ENCODE results near the gene PCBP2.

PCBP2 gene

DNA sequence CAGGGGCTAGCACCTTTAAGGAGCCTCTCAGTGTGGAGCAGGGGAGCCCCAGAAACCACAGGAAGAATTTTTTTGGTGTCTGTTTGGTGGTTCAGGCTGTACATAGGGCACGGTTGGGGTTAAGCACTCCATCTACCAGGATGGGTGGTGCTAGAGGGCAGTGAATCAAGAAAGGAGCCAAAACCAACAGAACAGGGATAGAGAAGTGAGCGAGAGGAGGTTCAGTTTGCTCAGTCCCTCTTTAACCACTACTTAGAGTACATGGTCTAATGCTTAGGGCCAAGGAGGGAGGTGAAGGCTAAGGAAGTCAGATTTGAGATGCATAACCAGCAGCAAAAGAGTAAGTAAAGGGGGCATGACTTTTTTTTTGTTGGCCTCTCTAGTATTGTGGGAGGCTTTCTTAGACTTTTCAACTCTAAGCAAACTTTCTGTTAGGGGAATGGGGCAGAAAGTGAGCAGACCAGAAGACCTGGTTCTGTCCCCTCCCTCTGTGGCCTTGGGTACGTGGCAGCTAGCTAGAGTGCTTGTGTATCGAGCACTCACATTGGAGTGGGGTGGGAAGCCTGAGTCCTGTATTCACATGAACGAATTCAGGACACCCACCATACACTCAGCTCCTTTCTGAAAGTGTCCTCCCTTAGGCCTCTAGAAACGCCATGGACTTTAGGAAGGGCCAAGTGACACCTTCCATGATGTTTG, 62.0 kb downstream of the PCBP2 start:
- no peak for DNase-seq

DNA sequence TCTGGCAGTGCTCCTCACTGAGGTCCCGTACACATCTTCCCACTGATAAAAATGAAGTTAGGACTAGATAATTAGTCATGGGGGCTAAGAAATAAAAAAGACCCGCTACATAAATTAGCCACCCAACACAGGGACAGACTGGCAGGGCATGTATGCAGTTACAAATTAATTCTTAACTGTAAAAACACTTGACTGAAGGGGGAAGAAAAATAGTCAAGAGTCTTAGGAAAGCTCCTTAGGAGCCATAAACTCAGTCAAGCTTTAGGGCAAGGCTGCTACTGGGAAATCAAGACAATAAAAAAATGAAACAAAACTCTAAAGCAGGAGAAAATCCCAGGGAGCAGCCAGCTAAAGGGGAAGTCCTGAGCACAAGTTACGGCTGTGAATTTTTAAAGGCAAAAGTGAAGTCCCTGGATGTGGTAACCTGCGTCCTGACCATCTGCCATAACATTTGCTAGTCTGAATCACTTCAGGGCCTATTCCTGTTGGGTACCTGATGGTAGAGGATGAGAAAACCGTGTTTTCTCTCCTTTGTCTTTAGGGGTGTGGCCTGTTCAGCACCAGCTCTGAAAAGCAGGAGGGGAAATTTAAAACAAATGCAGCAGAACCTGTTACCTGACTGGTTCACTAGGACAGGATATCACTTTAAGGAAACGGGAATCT, 62.9 kb downstream of the PCBP2 start:
- no peak for DNase-seq

DNA sequence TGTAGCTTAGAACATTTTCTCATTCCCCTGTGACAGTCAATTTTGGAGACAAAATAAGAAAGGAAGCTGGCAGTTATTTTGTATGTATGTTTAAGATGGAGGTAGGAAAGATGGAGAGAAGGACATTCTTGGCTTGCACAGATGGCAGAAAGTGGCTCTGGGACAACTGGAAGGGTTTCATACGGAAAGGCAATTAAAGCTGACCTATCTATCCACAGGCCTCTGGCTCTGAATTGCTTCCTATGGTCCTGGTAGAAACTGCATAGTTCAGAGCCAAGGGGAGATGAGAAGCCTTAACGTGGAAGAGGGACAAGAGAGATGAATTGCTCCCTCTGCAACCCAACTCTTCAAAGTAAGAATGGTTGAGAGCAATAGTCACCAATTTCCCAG, 63.4 kb downstream of the PCBP2 start:
- no peak for DNase-seq

DNA sequence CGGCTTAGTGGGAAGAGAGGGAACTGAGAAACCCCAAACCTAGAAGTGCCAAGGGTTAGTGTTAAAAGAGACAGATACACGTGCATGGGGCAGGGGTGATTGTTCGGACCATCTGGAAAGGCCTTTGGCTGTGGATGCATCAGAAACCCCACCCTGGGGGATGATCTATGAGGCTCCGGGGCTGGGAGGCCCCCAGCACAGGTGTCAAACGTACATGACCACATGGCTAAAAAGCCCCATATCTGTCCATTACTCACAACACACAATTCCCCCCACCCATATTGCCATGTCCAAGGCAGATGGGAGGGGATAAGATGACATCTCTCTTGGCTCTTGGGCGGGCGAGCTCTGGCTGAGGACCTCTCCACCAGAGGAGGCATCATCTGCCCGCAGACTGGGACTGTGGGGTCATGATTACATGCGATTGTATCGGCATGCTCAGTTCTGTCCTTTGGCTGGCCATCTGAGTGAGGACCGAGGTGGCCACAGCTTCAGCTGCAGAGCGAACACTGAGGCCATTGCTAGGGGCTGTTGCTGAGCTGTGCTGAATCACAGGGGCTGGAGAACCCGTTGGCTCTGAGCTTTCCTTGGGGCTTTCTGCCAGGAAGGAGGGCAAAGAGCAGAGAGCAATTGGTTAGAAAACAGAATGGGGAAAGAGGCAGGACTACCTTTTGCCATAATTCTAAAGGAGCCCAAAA, 65.0 kb downstream of the PCBP2 start:
- no peak for DNase-seq

DNA sequence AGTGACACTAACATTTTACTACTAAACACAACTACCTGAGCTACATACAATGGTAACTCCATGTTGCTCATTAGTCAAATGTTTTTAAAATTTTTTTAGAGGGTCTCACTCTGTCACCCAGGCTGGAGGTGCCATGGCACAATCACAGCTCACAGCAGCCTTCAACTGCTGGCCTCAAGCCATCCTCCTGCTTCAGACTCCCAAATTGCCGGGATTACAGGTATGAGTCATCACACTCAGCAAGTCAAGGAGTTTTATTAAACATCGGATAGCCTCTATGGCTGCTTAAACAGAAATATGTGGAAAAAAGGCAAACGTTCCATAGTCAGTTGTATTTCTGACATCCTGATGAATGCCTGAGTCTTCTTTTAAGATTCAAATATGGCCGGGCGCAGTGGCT, 66.5 kb downstream of the PCBP2 start:
- no peak for DNase-seq

DNA sequence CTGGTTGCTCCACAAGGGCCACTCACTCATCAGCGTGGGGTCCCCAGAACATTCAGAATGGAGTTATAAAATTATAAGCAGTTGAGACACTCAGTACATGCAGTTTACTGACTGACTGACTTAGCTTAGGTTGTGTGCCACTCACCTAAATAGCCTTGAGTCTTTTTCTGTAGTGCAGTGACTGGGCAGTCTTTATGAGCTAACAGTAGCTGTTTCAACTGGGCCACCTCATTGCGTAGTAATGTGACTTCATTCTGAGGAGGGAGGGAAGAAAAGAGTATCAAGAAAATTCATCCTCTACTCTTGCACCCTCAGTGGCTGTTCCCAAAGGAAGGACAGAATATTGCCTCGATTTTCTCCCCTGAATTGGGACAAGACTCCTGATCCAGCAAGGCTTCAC, 71.2 kb downstream of the PCBP2 start:
- DNase-seq, result no peak

DNA sequence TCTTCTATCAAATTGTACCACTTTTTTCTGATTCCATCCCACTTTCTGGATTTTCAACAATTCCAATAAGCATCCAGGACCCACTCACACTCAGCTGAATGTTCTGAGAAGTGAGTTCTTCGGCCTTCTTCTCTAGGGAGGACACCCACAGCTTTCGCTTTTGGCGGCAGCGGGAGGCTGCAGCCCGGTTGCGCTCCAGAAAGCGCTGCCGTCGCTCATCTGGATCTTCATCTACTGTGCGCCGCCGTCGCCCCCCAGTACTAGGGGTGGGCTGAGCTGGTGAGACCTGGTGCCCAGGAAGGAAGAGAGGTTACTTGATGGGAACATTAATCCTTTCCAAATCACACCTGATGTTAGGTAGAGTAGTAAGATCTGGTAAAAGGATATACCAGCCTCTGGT, 72.6 kb downstream of the PCBP2 start:
- DNase-seq, result no peak

DNA sequence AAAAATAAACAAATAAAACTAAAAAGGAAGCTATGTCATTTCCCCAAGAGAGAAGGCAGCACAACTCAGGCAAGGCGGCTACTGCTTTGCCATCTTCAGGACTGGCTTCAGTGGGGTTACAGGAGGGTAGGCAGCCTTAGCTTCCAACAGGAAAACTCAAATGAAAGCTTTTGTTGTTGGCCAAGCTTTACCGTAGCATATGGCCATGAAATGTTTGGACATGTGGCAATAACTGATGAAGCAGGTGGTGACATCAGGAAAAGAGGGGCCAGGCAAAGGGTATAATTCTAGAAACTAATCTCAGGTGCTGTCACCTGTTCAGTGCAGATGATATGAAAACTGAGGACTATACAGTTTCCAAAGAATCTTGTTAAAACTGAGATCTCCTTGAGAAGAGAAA, 78.2 kb downstream of the PCBP2 start:
- DNase-seq, result no peak

Data from stimulated activated CD4-positive, alpha-beta T cell treated with anti-CD3 and anti-CD28 coated beads, Interleukin-2, amount 100 ng/mL, for 24 hours (primary cell).